KG1 (cell line): ENCODE data around the gene B3GALT6.
A peak's percentile ranks its signal among the peaks of the same experiment; 100 is the strongest.

Experiments
- DNase-seq: peaks from one replicate; lab custom pipeline; 2025; lab: John Stamatoyannopoulos, UW

B3GALT6 gene

GRCh38 chr1:1202831-1203560, 29.0 kb upstream of the B3GALT6 start:
- no peak for DNase-seq

DNA sequence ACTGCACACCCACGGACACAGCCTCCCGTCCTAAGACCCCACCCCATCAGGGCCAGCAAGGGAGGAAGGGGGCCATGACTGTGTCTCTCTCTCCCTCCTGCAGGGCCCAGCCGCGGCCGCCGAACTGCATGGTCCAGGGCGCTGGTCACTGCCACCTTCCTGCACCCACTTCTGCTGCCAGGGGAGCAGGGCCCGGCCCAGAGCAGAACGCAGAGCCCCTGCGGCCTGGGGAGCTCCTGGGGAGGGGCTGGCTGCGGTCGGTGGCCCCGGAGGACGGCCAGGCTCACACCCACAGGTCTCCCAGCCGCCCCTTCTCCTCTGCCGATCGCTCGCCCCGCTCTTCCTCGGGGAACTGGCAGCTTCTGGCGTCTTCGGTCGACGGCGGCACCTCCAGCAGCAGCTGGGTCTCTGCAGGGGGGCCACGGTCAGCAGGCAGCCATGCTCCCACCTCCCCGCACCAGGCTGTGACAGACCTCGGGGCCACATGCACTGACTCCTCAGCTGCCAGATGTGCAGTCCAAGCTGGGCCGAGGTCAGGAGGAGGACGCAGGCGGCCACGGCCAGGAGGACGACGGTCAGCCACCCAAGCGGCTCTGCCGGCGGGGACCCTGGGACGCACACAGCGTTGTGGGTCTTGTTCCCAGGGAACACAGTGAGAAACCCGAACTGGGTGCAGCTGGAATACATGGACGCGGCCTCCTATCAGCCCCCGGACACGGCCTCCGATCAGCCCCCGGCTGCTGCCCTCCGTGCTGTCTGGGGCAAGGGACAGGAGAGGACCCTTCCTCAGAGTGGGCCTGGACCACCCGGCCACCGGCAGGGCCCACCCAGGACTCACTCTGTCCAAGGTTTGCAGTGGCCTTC, 28.2 kb upstream of the B3GALT6 start:
- DNase-seq = no peak

DNA sequence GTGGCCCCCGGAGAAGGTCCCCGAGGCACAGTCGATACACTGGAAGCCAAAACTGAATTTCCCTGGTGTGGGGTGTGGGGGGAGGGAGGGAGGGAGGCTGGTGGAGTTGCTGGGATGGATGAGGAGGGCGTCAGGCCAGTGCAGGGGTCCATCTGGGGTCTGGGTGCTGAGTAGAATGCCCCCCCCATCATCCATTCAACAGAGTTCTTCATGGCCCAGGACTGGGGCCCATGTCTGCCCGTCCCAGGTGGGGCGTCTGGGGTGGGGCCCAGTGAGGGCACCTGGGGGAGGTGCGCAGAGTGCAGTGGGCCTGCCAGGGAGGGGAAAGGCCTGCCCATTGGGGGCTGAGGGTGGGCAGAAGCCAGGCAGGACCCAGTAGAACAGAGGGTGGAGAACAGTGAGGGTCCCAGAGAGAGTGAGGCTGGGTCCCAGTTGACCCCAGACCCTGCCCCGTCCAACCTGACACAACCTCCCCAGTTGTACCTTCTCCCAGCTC, 27.6 kb upstream of the B3GALT6 start:
- no peak for DNase-seq

DNA sequence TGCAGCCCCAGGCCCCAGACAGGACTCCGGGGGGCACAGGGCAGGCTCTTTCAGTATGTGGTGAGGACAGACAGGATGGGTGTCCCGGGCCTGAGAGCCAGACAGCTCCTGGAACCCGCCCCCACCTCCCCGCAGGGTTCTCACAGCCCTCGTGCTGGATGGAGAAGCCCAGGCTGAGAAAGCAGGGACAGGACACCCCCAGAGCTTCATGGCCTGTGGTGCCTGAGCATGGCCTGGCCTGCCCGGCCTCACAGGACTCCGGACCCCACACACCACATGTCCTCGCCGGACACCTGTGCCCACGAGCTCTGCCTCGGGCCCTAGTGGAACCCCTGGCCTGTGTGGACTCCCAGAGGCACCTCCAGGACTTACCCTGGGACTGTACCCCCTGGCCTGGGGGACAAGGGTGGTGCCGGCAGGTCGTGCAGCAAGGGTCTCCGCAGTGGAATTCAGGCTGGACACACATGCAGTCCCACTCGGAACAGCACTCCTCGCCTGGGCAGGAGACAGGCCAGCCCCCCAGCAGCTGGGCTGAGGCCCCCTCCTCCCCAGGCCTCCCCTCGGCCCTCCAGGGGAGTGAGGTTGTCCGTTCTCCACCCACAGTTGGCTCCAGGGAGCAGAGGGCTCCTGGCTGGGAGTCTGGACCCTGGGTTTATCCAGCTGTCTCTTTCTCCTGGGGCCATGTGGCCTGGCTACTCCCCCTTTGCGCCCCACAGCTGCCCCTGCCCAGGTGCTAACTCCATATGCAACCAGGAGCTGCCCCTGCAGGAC, 26.9 kb upstream of the B3GALT6 start:
- no peak for DNase-seq

- no peak for DNase-seq
These were observed 26.2 kb upstream of the B3GALT6 start for GRCh38 chr1:1205769-1206375.

DNA sequence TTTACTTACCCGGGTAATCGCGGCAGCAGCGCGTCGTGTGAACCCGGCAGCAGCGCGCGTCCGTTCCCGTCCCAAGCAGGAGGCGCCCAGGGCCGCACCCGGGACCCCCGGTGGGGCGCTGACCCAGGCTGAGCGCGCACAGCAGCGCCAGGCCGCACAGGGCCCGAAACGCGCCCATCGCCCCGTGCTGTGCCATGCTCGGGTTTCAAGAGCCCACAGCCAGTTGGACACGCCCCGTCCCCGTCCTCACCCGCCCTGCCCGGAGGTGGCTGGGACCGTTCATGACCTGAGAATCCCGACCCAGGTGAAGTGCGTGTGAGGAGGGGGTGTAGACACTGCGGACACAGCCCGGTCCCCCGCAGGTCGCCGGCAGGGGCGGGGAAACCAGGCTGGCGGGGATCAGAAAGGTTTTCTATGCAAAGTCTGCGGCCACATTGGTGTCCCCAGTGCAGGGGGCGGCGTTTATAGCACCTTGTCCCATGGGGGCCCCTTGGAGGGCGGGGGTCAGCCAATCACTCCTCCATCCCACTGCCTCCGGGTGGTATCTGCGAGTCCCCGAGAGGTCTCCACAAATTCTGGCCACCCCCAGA, 25.6 kb upstream of the B3GALT6 start, which contains the start of gene TNFRSF18:
Gene TNFRSF18 (minus strand): TSS at position 217 of the 590 bp plus-strand sequence. CDS start 21 bp downstream, at position 196.
- DNase-seq = no peak

- DNase-seq = no peak
These were observed 25.0 kb upstream of the B3GALT6 start for GRCh38 chr1:1206966-1207531.

DNA sequence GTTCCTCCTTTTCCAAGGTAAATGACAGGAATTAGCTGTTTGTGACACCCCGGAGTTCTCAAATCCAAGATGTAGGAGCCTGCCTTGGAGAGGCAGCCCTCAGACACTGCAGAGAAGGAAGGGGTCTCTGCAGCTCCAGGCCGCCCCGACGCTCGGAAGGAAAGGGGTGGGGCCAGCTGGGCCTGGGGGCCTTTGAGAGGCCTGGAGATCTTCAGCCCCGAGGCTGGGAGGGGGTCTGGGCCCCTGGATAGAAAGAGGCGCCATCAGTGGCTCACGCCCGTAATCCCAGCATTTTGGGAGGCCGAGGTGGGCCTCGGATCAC, 24.5 kb upstream of the B3GALT6 start:
- DNase-seq = no peak

GRCh38 chr1:1208713-1209433, 23.2 kb upstream of the B3GALT6 start:
- DNase-seq = peak; percentile 21

DNA sequence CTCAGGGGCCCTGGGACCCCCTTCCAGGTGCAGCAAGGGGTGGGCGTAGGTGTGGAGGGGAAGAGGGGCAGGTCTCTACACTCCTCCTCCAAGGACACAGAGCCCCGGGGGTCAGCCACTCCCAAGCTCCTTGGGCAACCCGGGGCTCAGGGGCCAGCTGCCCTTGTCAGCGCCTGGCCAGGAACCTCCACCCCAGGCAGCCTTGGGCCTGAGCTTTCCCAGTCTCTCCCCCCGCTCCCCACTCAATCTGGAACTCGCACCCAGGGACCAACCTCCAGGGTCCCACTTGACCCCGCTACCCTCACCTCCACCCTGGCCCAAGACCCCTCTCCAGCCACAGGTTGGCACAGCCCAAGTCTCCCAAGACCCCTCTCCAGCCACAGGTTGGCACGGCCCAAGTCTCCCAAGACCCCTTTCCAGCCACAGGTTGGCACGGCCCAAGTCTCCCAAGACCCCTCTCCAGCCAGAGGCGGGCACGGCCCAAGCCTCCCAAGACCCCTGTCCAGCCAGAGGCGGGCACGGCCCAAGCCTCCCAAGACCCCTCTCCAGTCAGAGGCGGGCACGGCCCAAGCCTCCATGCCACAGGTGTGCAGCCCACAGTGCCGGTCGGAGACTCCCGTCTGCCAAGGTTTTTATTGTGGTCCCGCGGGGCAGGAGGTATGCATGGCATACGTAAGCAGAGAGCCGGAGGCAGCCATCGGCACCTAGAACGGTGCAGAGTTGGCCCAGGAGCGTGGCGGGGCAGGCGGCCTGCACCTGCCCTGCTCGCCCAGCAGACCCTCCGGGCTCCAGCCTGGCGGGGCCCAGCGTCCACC, 21.1 kb upstream of the B3GALT6 start:
- no peak for DNase-seq

- DNase-seq = no peak
These were observed 20.2 kb upstream of the B3GALT6 start for GRCh38 chr1:1211541-1212441.

DNA sequence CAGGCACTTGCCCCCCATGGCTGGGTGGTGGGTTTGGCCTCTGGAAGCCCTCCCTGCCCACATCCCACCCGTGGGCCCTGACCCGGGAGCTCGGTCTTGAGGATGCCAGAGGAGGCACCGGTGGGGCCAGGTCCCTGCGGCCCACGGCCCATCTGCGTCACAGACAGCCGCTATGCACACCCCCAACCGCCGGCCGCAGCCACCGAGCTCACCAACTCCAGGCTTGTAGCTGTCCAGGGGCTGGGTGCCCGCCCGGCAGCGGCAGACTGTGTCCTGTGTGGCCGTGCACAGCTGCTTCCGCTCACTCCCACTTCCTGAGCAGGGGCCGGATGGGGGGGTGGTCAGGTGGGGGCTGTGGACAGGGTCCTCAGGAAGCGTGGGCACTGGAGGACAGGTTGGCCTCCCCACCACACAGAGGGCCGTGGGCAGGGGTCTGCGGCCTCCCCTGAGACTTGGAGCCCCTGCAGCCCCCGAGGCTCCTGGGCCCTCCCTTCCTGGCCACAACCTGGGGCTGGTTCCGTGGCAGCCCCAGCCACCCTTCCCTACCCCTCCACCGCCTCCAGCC, 19.2 kb upstream of the B3GALT6 start:
- no peak for DNase-seq

DNA sequence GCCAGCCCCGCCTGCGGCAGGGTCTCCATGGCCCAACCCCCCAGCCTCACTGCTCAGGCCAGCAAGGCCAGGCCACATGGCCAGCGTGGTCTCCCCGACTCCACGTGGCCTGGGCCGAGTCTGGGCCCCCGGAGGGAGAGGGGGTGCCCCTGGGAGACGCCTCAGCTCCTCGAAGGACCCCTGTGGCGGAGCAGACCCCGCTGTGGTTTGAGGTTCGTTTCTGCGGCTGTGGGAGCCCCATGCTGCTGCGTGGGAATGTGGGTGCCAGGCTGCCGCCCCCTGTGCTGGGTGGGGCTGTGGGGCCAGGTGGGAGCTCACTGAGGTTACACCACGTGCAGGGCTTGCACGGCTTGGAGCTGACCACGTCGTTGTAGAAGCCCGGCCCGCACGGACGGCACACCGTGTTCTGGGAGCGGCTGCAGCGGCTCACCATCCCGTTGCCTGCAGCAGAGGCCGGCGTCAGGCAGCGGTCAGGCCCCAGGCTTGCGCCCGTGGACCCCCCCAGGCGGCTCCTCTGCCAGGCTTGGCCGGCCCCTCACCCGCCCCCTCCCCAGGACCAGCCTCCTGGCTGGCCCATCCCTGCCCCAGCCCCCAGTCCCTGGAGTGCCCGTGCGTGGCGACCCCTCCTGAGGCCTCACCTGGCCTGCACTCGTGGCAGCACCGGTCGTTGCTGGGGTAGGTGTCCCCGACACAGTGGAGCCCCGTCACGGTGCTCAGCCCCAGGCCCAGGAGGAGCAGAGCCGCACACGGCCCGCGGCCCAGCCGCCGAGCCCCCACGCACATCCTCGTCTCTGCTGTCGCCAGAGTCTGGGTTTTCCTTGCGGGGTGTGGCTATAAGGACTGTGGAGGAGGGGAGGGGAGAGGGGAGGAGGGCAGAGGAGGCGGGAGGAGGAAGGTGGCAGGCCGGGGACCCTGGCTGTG, 18.4 kb upstream of the B3GALT6 start, which contains the start of gene TNFRSF4:
Gene TNFRSF4 (minus strand): TSS at position 809 of the 921 bp plus-strand sequence. CDS start 26 bp downstream, at position 783.
- DNase-seq = peak; percentile 36

GRCh38 chr1:1215080-1215676, 16.9 kb upstream of the B3GALT6 start:
- no peak for DNase-seq

DNA sequence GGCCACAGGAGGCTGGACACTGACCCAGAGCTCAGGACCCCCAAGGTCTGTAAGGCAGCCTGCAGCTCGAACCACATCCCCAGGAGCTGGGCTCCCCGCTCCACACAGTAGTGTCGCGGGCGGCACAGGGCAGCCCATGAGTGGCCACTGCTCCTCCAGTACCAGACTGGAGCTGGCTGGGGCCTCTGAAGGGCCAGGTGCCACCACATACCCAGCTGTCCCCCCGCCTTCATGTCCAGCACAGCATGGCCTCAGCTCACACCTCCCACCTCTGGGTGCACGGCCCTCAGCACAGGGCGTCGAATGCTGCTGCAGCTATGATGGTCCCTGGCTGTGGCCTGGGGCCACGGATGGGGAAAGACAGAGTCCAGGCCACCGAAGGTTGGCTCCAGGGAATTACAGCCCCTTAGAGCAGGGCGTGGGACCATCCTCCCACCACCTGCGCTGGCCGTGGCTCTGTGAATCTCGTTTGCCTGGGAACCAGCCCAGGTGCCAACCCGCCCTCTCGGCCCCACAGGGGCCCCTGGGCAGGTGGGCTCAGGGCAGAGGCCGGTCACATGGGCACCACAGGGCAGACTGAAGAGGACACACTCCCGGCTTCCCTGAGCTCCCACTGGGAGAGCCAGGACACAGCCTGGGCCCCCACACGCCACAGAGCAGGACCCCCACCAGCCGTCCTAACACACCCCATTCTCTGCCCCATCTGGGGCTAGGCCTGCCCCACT, 16.0 kb upstream of the B3GALT6 start:
- no peak for DNase-seq
